Lung (tissue), 12 donors: ENCODE data around the gene SDK2. TPM values are rescaled to one million over a fixed set of nuclear protein-coding genes. Genes with fewer than 3 reads are reported as not detected.

Experiments used
- ATAC-seq: fragments of 200-7000 bp; cut with Tn5 transposase; one replicate; pipeline ENCODE4 v1.9.1; 2020; ENCODE audit warnings: moderate number of reproducible peaks; ENCODE audit not compliant: insufficient read depth, low FRiP score
- DNase-seq, 3 donors: peaks; one replicate each; pipeline ENCODE4 v3.0.0-alpha.2; 2013 to 2017
- H3K27ac ChIP-seq, 2 donors: one replicate each; pipeline ENCODE4 v1.5.1; 2013; ENCODE audit warnings: mild to moderate bottlenecking in 2 of 2, moderate library complexity in 2 of 2, control low read depth in 1 of 2, inconsistent platforms in 1 of 2, low read depth in 1 of 2, low read length in 1 of 2
- H3K27me3 ChIP-seq, 3 donors: one replicate each; pipeline ENCODE4 v1.5.1; 2013; ENCODE audit warnings: low read length in 2 of 3; ENCODE audit not compliant: control insufficient read depth in 3 of 3, insufficient read depth in 3 of 3
- H3K36me3 ChIP-seq, 4 donors: one replicate each; pipeline ENCODE4 v1.5.1; 2013; ENCODE audit warnings: low read length in 4 of 4, mild to moderate bottlenecking in 1 of 4, moderate library complexity in 1 of 4; ENCODE audit not compliant: control insufficient read depth in 4 of 4, insufficient read depth in 4 of 4
- H3K4me1 ChIP-seq, 5 donors: one replicate each; pipeline ENCODE4 v1.5.1; 2013; ENCODE audit warnings: low read length in 5 of 5, mild to moderate bottlenecking in 2 of 5, moderate library complexity in 1 of 5; ENCODE audit not compliant: control insufficient read depth in 5 of 5, insufficient read depth in 5 of 5
- H3K4me3 ChIP-seq: one replicate; pipeline ENCODE4 v1.5.1; 2013; ENCODE audit warnings: mild to moderate bottlenecking, control low read depth, moderate library complexity
- H3K9ac ChIP-seq, 2 donors: one replicate each; pipeline ENCODE4 v1.5.1; 2013; ENCODE audit warnings: low read length in 2 of 2, control low read depth in 1 of 2; ENCODE audit not compliant: insufficient read depth in 1 of 2
- H3K9me3 ChIP-seq, 4 donors: one replicate each; pipeline ENCODE4 v1.5.1; 2013; ENCODE audit warnings: low read length in 3 of 4, mild to moderate bottlenecking in 1 of 4, moderate library complexity in 1 of 4; ENCODE audit not compliant: control insufficient read depth in 4 of 4, insufficient read depth in 3 of 4
- WGBS, 2 donors: extraction: QIAGEN DNeasy Blood & Tissue Kit; methylation state at CpG; one replicate each; pipeline ENCODE4 v1.1.7; 2013; 5-methylcytosine and 5-hydroxymethylcytosine counted together
- polyA plus RNA-seq, 2 donors: library from polyadenylated mRNA; stranded (reverse); fragments of 200-250 nt; gene quantifications; one replicate each; pipeline ENCODE4 v1.2.1, GENCODE V29; 2013
- total RNA-seq, 2 donors: library from RNA; depleted of rRNA in 1 of 2; stranded (reverse); fragments of >200 nt in 1 of 2; gene quantifications; one replicate each; pipeline ENCODE4 v1.2.1, GENCODE V29; 2014 to 2021
- TF ChIP-seq, protein P1 (sequence below): IDR thresholded peaks from 2 replicates; pipeline ENCODE4 v1.5.1; 2012; ENCODE audit warnings: mild to moderate bottlenecking; ENCODE audit errors: control extremely low read depth, extremely low read depth
- donor health status: control.
- donor health status: control.
- donor health status: Bipolar disorder and iron deficiency.
- donor health status: healthy.
- donor health status: DM: yes; HTN: yes; CAD: no.

SDK2 gene
- total and polyA plus RNA-seq, 4 donors, result 0.91 to 41.7 (median 4.3) TPM

DNA sequence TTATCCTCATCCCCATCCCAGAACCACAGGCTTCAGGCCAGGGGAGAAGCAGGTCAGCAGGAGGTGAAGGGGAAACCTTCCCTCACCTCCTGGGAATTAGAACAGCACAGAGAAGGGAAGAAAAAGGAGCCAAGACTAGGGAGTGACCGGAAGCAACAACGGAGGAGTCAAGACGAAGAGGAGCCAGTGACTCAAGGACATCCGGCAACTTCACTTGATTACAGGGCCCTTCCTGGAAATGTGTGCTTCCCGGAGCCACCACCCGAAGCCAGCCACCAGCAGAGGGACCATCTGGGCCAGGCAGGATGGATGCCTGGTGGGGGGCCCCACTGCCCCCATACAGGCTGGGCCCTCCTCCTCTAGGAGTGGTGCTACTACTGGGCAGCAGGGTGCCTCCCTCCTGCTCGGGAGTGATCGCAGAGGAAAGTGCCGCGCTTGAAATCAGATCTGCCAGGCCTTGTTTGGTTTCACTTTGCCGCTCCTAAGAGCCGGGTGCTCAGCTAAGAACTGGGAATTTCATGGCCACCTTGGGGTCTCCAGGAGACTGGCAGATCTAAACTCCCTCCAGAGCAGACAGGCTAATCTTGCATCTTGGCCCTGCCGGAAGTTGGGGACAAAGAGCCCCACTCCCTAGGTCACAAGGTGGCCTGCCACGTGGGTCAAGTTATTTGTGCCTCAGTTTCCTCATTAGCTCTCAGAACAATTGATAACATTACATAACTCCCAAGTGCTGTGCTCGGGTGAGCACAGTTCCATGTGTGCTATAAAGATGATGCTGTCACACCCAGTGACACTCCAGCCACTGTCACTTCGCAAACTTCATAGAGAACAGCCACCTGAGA lies 339.1 kb downstream of the SDK2 start:
- H3K27me3 ChIP-seq, result no peaks in the 10 kb centered on the region
- ATAC-seq, result peak; percentile 64
- peaks cover 28 to 67% (median 31%) of the 10 kb centered on the region in 5 donors for H3K4me1 ChIP-seq
- H3K27ac ChIP-seq, result peak overlapping the region; percentile 74 to 89
- no peaks in the 10 kb centered on the region for H3K9me3 ChIP-seq
- TF ChIP-seq, protein P1, sequence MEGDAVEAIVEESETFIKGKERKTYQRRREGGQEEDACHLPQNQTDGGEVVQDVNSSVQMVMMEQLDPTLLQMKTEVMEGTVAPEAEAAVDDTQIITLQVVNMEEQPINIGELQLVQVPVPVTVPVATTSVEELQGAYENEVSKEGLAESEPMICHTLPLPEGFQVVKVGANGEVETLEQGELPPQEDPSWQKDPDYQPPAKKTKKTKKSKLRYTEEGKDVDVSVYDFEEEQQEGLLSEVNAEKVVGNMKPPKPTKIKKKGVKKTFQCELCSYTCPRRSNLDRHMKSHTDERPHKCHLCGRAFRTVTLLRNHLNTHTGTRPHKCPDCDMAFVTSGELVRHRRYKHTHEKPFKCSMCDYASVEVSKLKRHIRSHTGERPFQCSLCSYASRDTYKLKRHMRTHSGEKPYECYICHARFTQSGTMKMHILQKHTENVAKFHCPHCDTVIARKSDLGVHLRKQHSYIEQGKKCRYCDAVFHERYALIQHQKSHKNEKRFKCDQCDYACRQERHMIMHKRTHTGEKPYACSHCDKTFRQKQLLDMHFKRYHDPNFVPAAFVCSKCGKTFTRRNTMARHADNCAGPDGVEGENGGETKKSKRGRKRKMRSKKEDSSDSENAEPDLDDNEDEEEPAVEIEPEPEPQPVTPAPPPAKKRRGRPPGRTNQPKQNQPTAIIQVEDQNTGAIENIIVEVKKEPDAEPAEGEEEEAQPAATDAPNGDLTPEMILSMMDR, result no peak
- DNase-seq, result peak; percentile 77 to 83 (median 78)
- H3K9ac ChIP-seq, result peak overlapping the region in 1 of 2 donors; percentile 16
- H3K36me3 ChIP-seq, result peaks cover 0 to 15% (median 7%) of the 10 kb centered on the region in 4 donors
- 18 to 20% methylated on average over 16 of the region's 16 CpGs for WGBS, 2 donors
- H3K4me3 ChIP-seq, result no peak overlapping the region

DNA sequence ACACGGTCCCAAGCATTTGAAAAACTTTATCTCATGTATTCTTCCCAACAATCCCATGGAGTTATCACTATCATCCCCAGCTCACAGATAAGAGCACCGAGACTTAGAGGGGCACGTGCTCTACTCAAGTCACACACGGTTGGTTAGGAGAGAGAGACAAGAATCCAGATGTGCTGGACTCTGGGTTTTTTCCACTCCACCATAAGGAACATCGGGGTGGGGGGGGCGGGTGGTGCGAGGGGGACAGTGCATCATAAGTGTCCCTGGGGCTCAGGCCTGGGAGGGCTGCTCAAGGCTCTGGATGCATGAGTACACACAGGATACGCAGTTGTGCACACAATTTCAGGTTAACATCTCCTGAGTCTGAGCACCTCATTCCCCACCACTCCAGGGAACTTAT lies 339.8 kb downstream of the SDK2 start:
- no peaks in the 10 kb centered on the region for H3K9me3 ChIP-seq

DNA sequence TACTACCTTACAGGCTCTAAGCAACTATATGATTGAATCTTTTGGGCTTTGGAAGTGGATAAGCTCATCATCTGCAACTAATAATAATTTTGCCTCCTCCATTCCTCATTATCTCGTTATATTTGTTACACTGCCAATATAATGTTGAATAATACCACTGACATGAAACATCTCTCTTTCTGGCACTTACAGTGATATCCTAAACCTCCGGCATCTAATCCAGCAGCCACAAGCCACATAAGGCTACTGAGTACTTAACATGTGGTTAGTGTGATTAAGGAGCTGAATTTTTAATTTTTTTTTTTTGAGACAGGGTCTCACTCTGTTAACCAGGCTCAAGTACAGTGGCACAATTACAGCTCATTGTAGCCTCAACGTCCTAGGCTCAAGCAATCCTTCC lies 342.1 kb downstream of the SDK2 start:
- TF ChIP-seq, protein P1, result no peak
- no peaks in the 10 kb centered on the region for H3K9me3 ChIP-seq
- no peaks in the 10 kb centered on the region for H3K27me3 ChIP-seq
- peaks cover 0 to 10% (median 5%) of the 10 kb centered on the region in 4 donors for H3K36me3 ChIP-seq
- peaks cover 35 to 58% (median 41%) of the 10 kb centered on the region in 5 donors for H3K4me1 ChIP-seq
- ATAC-seq (no peak), DNase-seq (no peak)
- H3K9ac ChIP-seq, result no peak overlapping the region
- 65 to 87% methylated on average over 3 of the region's 3 CpGs for WGBS, 2 donors
- H3K4me3 ChIP-seq, result no peak overlapping the region
- H3K27ac ChIP-seq, result no peak overlapping the region

More for the DNA sequence above, 339.8 kb downstream of the SDK2 start:
- DNase-seq (no peak), ATAC-seq (no peak)
- Histone ChIP-seq H3K9ac (peak overlapping the region in 1 of 2 donors; percentile 16), H3K4me1 (peaks cover 31 to 70% (median 36%) of the 10 kb centered on the region in 5 donors), H3K4me3 (no peak overlapping the region), H3K36me3 (peaks cover 0 to 12% (median 6%) of the 10 kb centered on the region in 4 donors), H3K27ac (peak overlapping the region; percentile 74 to 89), H3K27me3 (no peaks in the 10 kb centered on the region)
- TF ChIP-seq, protein P1, result no peak
- 55 to 57% methylated on average over 8 of the region's 8 CpGs for WGBS, 2 donors
